ENCODE data around the gene FANCD2.
"Not testable (repeated sequence)": the region's sequence is repeated elsewhere in the genome, so short reads cannot be mapped to it uniquely, and the experiment has no call there.

Gene FANCD2

DNA sequence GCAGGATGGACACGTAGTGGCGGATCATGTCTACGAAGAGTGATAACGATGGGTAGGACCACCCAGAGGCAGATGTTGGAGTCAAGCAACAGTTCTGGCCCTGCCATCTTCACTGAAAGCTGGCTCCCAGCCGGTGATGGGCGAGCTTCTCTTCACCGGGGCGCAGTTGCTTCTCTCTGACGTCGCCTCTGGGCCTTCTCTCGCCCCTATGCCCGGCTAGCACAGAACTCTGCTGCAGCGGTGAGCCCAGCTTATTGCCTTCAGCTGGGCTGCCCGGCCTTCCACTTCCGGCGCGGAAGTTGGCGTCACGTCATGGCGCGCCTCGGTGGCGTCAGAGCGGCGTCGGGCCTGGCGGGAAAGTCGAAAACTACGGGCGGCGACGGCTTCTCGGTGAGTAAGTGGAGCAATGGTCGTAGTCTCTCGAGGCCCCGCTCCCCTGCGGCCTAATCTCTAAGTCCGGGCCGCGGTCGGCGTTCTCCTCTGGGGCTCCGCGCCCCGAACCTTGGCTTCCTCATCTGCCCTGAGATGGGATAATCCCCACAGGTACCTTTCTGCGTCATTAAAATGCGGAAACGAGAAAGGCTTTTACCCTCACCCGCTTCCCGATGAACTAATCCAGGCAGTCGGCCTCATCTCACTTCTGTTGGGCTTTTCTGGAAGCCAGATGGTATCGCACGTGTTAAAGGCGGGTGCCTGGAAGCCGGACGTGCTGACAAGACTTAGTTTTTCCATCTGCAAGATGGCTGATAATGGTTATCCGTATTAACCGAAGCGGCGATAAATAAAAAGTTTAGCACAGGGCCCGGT lies at the start of gene FANCD2:
FANCD2 (plus strand) TSS at position 354 of the 807 bp plus-strand sequence. CDS start 2,221 bp downstream, outside the sequence.
- DNase-seq, result peak; percentile 92

- no peak for DNase-seq
Measured at GRCh38 chr3:9976721-9977709, 49.2 kb upstream of the FANCD2 start.

GRCh38 chr3:9978710-9979305 lies 47.4 kb upstream of the FANCD2 start:
- no peak for DNase-seq

DNA sequence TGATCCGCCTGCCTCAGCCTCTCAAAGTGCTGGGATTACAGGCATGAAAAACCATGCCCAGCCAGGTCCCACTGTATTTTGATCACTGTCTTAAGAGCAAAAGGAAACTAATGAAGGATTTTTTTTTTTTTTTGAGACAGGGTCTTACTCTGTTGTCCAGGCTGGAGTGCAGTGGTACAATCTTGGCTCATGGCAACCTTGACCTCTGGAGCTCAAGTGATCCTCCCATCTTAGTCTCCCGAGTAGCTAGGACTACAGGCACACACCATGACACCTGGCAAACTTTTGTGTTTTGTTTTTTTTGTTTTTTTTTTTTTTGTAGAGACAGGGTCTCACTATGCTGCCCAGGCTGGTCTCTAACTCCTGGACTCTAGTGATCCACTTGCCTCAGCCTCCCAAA lies 46.0 kb upstream of the FANCD2 start:
- no peak for DNase-seq

- DNase-seq, result no peak
Measured at GRCh38 chr3:9986230-9986725, 40.0 kb upstream of the FANCD2 start.

DNA sequence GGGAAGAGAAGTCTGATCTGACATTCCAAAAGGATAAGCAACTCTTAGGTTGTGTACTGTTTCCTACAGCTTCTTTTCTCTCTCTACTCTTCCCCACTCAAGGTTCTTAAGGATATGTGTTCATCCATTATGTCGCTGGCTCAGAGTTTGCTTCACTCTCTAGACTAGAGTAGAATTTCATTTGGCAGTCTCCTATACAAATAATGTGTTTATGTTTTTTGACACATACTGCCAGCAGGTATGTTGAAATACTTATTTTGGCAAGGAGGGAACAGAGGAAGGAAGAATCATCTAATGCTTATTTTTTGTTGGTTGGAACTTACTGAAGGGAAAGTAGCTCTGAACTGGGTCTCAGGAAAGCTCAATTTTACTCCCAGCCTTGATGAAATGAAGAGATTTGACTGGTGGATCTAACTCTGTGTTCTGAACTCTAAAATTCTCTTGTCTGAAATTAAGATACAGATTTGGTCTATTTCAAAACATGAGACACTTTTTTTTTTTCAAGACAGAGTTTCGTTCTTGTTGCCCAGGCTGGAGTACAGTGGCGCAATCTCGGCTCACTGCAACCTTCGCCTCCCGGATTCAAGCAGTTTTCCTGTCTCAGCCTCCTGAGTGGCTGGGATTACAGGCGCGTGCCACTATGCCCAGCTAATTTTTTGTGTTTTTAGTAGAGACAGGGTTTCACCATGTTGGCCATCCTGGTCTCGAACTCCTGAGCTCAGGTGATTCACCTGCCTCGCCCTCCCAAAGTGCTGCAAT lies 32.0 kb upstream of the FANCD2 start:
- no peak for DNase-seq

DNA sequence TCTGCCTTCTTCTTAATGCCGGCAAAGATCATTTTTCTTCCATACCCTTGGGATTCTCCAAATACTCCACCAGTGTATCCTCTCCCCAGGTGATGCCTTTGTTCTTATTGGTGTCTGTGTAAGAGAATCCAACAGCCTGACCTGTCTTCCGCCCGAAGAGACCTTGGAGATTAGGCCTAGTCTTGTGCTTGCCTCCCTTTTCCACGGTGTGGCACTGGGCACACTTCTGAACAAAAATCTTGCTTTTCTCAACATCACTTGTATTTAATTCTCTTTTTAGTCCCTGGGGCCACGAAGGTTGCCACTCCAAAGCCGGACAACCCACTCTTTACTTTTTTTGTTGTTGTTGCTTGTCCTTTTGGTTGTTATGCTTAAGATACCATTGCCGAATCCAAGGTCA lies 25.6 kb upstream of the FANCD2 start:
- no peak for DNase-seq

GRCh38 chr3:10002951-10003350 lies 23.3 kb upstream of the FANCD2 start:
- DNase-seq, result no peak

DNA sequence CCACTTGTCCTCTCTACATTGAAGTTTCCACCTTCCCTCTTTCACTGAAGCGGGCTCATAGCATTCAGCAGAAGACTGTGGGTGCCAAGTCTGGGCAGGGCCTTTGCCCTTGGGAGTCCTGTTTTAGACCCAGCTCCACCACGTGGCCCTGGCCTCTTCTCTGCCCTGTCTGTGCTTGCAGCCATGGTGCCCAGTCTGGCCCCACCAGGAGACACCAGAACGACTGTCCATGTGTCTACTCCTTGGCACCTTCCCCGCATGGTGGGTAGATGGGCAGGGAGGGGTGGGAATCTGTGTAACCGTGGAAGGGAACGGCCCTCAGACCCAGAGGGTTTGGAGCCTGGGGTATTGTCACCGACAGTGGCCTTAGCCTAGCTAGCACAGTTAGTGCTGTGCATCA lies 21.7 kb upstream of the FANCD2 start:
- no peak for DNase-seq

GRCh38 chr3:10004960-10005564 lies 21.2 kb upstream of the FANCD2 start:
- no peak for DNase-seq

- no peak for DNase-seq
Measured at GRCh38 chr3:10006048-10006761, 20.0 kb upstream of the FANCD2 start.

DNA sequence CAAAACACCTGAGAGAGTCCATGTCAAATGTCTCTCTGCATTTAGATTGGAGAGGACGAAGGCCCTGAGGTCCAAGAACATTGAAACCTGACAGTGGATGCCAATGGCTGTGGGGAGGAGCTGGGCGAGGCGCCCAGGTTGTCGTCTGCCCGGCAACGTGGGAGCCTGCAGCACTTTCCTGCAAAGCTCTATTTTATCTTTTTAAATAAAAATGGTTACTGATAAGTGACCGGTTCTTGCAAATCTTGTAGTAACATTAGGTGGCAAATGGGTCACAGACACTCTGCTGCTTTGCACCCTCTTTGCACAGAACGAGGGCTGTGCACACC lies 19.5 kb upstream of the FANCD2 start:
- no peak for DNase-seq

- no peak for DNase-seq
Measured at GRCh38 chr3:10007126-10007782, 19.0 kb upstream of the FANCD2 start.

- DNase-seq, result not testable (repeated sequence)
Measured at GRCh38 chr3:10008216-10008587, 18.0 kb upstream of the FANCD2 start.

GRCh38 chr3:10008588-10009344 lies 17.5 kb upstream of the FANCD2 start:
- DNase-seq, result peak; percentile 84

DNA sequence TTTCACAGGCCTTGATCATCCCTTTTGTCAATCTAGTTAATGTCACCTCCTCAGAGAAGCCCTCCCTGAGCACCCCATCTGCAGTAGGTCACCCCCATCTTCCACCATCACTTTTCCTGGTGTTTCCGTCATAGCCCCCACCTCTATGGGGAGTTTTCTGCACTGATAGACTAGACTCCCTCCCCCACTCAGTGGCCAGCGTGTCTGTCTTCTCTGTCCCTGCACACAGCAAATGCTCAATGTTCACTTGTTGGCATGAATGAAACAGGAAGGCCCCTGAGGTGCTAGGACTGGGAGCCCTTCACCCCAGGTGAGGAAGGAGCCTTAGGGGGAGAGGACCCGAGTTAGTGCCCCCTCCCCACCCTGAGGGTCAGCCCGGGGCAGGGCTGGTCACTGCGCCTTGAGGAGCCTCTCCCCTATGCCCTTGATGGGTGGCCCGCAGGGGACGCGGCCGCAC lies 15.8 kb upstream of the FANCD2 start:
- DNase-seq, result no peak

GRCh38 chr3:10010878-10011465 lies 15.3 kb upstream of the FANCD2 start:
- peak; percentile 90 for DNase-seq

- no peak for DNase-seq
Measured at GRCh38 chr3:10011631-10012030, 14.6 kb upstream of the FANCD2 start.

- no peak for DNase-seq
Measured at GRCh38 chr3:10012106-10012505, 14.1 kb upstream of the FANCD2 start.
